Measurements from ENCODE around the gene ARSB.

DNA sequence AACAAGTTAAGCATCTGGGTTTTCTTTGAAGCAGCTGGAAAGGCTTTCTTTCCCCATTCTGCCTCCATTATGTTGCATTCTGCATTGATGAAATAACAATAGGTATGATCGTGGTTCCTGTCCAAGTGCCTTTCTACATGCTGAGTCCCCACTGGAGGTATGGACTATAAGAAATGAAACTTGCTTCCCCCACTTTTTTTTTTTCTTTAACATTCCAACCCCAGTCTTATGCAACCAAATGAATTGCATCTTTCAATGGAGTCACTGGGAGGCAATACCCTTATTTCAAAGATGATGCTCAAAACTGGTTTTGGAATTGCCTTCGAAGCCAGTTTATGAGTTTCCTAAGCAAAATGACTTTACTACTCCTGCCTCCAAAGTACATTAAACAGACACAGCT, 58.9 kb downstream of the ARSB start:
- TF ChIP-seq, protein P1, sequence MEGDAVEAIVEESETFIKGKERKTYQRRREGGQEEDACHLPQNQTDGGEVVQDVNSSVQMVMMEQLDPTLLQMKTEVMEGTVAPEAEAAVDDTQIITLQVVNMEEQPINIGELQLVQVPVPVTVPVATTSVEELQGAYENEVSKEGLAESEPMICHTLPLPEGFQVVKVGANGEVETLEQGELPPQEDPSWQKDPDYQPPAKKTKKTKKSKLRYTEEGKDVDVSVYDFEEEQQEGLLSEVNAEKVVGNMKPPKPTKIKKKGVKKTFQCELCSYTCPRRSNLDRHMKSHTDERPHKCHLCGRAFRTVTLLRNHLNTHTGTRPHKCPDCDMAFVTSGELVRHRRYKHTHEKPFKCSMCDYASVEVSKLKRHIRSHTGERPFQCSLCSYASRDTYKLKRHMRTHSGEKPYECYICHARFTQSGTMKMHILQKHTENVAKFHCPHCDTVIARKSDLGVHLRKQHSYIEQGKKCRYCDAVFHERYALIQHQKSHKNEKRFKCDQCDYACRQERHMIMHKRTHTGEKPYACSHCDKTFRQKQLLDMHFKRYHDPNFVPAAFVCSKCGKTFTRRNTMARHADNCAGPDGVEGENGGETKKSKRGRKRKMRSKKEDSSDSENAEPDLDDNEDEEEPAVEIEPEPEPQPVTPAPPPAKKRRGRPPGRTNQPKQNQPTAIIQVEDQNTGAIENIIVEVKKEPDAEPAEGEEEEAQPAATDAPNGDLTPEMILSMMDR (IDR thresholded peaks at IDR 0.05), result no peak
- TF ChIP-seq EZH2 (IDR thresholded peaks at IDR 0.05; ENCODE audit: borderline replicate concordance, insufficient read depth, low read depth, low read length, poor library complexity, severe bottlenecking), result no peak
